Measurements from ENCODE around the gene FBXO3.

GRCh38 chr11:33778675-33779074, 4.4 kb upstream of the FBXO3 start:
- TF ChIP-seq EZH2 (IDR thresholded peaks at IDR 0.05) (no peak), CTCF (IDR thresholded peaks at IDR 0.05) (no peak), EZH2phosphoT487 (IDR thresholded peaks at IDR 0.05) (no peak)
